HG03060 (cell line): ENCODE results near the gene SERPINB10.
"Not testable (repeated sequence)": the region's sequence is repeated elsewhere in the genome, so short reads cannot be mapped to it uniquely, and the experiment has no call there.

Experiments
- ATAC-seq: cut with Tn5 transposase; IDR thresholded peaks from one replicate; pipeline ENCODE4 v1.9.1; 2021; ENCODE audit warnings: low read depth, moderate number of reproducible peaks; ENCODE audit not compliant: unreplicated experiment

The SERPINB10 gene

GRCh38 chr18:63890237-63890949 is 17.4 kb upstream of the SERPINB10 start:
- no peak for ATAC-seq

- ATAC-seq: peak; percentile 76
Observed at GRCh38 chr18:63890950-63891304, 16.8 kb upstream of the SERPINB10 start.

GRCh38 chr18:63892566-63892965 is 15.2 kb upstream of the SERPINB10 start:
- no peak for ATAC-seq

GRCh38 chr18:63894106-63894772 is 13.5 kb upstream of the SERPINB10 start:
- no peak for ATAC-seq

- ATAC-seq: no peak
Observed at GRCh38 chr18:63895190-63895589, 12.6 kb upstream of the SERPINB10 start.

GRCh38 chr18:63897072-63897471 is 10.7 kb upstream of the SERPINB10 start:
- ATAC-seq: no peak

GRCh38 chr18:63899206-63899605 is 8.6 kb upstream of the SERPINB10 start:
- ATAC-seq: no peak

GRCh38 chr18:63903851-63904570 is 3.7 kb upstream of the SERPINB10 start:
- no peak for ATAC-seq

GRCh38 chr18:63904694-63905093 is 3.1 kb upstream of the SERPINB10 start:
- no peak for ATAC-seq

- no peak for ATAC-seq
Observed at GRCh38 chr18:63905361-63905760, 2.4 kb upstream of the SERPINB10 start.

- ATAC-seq: no peak
Observed at GRCh38 chr18:63906056-63906455, 1.7 kb upstream of the SERPINB10 start.

- no peak for ATAC-seq
Observed at GRCh38 chr18:63908858-63909257, 1.1 kb downstream of the SERPINB10 start.

- ATAC-seq: no peak
Observed at GRCh38 chr18:63909870-63910269, 2.1 kb downstream of the SERPINB10 start.

- no peak for ATAC-seq
Observed at GRCh38 chr18:63917817-63918216, 10.1 kb downstream of the SERPINB10 start.

- ATAC-seq: no peak
Observed at GRCh38 chr18:63922049-63922448, 14.3 kb downstream of the SERPINB10 start.

- no peak for ATAC-seq
Observed at GRCh38 chr18:63924551-63924950, 16.8 kb downstream of the SERPINB10 start.

GRCh38 chr18:63928331-63928730 is 20.6 kb downstream of the SERPINB10 start:
- no peak for ATAC-seq

GRCh38 chr18:63929369-63929768 is 21.6 kb downstream of the SERPINB10 start:
- ATAC-seq: not testable (repeated sequence)

GRCh38 chr18:63930773-63931354 is 23.1 kb downstream of the SERPINB10 start:
- no peak for ATAC-seq

- peak; percentile 92 for ATAC-seq
Observed at GRCh38 chr18:63936156-63936931, 28.6 kb downstream of the SERPINB10 start.
